Superior temporal gyrus (tissue), 1 donor: ENCODE results near the gene NDUFB2.
"Not testable (repeated sequence)": the region's sequence is repeated elsewhere in the genome, so short reads cannot be mapped to it uniquely, and the experiment has no call there.

Experiments
- DNase-seq: peaks from one replicate; pipeline ENCODE4 v3.0.0-alpha.2; 2016; ENCODE audit errors: extremely low spot score

The NDUFB2 gene

GRCh38 chr7:140689199-140690152 is 7.0 kb upstream of the NDUFB2 start:
- no peak for DNase-seq

DNA sequence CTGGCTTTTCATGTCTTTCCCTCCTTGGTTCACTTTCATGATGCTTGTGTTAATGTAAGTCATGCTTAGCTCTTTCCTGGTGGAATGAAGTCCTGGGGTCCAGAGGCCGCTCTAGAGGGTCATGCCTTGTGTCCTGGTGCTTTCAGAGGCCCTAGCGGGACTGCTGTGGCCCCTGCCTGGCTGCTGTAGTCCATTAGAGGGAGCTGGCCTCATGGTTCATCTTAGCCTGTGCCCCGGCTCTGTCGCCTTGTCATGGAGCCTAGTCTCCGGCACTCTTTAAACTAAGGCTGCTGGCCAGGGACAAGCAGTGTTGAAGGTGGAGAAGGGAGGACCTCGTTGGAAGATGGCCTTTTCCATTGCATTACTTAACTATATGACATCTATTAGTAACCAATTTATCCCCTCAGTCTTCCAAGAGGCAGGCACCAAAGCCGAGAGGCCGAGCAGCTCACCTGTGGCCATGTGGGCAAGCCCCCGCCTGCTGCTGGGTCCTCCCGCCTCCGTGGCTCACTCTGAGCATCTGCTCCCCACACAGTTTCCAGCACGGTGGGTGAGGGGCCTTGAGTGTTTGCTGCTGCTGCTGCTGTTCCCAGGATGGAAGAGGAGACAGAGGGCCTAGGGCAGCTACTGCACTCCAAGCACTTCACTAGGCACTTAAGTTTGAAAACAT is 5.0 kb upstream of the NDUFB2 start:
- DNase-seq, result no peak

DNA sequence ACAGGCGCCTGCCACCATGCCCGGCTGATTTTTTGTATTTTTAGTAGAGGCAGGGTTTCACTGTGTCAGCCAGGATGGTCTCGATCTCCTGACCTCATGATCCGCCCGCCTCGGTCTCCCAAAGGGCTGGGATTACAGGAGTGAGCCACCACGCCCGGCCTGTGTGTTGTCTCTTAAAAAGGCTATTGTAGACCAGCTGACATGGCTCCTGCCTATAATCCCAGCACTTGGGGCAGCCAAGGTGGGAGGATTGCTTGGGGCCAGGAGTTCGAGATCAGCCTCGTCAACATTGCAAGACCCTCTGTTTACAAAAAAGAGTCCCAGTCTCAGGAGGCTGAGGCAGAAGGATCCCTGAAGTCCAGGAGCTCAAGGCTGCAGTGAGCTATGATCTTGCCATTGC is 2.7 kb upstream of the NDUFB2 start:
- not testable (repeated sequence) for DNase-seq

- no peak for DNase-seq
These were observed 1.9 kb upstream of the NDUFB2 start for GRCh38 chr7:140694592-140694991.

- no peak for DNase-seq
These were observed 1.1 kb upstream of the NDUFB2 start for GRCh38 chr7:140695381-140695780.

GRCh38 chr7:140696024-140696679 is 356 bp upstream of the NDUFB2 start:
- peak; percentile 95 for DNase-seq

GRCh38 chr7:140697447-140698143 is 1.1 kb downstream of the NDUFB2 start:
- DNase-seq, result no peak

DNA sequence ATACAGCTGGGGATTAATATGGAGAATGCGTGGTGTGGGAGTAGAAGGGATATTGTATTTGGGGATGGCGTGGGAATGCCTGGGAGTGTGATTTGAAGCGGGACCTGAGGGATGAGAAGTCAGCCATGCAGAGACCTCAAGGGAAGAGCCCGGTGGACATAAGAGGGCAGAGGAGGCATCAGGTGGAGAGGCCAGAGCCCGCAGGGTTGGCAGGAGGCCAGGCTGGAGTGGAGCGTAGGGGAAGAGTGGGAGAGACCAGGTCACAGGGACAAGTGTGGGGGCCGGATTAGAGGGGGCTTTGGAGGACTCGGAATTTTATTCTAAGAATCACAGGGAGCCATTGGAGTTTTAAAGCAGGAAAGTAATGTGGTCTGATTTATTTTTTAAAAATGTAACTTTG is 2.0 kb downstream of the NDUFB2 start:
- no peak for DNase-seq

DNA sequence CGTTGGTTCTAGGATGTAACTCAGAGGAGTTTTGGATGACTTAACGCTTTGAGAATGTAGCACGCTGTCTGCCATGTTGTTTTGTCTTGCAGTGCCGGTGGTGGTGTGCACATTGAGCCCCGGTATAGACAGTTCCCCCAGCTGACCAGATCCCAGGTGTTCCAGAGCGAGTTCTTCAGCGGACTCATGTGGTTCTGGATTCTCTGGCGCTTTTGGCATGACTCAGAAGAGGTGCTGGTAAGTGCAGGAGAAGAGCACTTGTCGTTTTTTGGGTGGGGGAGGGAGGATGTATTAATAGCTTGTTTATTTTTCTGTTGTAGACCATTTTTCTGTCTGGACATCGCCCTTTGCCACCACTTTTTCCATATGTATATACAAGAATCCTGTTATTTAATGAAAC is 6.3 kb downstream of the NDUFB2 start:
- DNase-seq, result no peak

- DNase-seq, result no peak
These were observed 7.7 kb downstream of the NDUFB2 start for GRCh38 chr7:140704205-140704604.

DNA sequence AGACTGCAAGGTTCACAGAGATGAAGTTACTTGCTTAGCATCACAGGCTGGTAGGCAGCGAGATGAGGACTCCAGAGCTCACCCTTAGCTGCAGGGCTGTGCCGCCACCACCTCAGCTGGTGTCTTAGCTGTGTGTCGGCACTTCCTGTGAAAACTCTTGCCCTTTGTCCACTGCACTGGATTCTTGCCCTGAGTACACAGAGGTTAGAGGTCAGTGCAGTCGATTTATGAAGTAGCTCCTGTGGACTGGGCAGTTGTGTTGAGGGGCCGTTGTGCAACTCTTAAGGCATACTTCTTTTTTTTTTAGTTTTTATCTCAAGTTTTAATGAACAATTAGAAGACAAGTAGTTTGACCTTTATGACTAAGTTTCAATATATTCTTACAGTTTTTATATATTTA is 10.6 kb downstream of the NDUFB2 start:
- no peak for DNase-seq

- DNase-seq, result not testable (repeated sequence)
These were observed 12.3 kb downstream of the NDUFB2 start for GRCh38 chr7:140708764-140709163.

- not testable (repeated sequence) for DNase-seq
These were observed 15.9 kb downstream of the NDUFB2 start for GRCh38 chr7:140712392-140712791.

DNA sequence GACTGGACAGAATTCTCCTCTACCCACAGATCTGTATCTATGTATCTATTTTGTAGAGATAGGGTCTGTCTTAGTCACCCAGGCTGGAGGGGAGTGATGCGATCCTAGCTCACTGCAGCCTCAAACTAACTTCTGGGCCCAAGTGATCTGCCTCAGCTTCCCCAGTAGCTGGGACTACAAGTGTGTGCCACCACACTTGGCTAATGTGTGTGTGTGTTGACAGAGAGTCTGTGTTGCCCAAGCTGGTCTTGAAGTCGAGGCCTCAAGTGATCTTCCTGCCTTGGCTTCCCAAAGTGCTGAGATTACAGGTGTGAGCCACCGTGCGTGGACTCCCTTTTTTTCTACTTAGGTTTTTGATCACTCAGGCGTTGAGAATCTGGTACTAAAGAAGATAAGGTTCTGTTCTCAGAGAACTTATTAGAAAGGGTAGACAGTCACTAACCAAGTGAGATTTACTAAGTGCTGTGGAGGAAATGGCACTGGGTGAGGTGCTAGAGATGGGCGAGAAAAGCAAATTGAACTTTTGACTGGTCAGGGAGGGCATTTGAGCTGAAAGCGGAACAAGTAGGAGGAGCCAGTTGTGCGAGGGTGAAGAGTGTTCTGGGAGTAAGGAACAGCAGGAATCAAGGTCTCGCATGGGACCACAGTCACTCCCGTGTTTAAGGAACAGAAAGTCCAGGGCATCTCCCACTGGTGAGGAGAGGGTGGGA is 18.0 kb downstream of the NDUFB2 start:
- no peak for DNase-seq

GRCh38 chr7:140719721-140720120 is 23.2 kb downstream of the NDUFB2 start:
- DNase-seq, result no peak

GRCh38 chr7:140722254-140722653 is 25.7 kb downstream of the NDUFB2 start:
- DNase-seq, result no peak

- no peak for DNase-seq
These were observed 26.5 kb downstream of the NDUFB2 start for GRCh38 chr7:140723006-140723405.

GRCh38 chr7:140723574-140723973 is 27.1 kb downstream of the NDUFB2 start:
- DNase-seq, result no peak

DNA sequence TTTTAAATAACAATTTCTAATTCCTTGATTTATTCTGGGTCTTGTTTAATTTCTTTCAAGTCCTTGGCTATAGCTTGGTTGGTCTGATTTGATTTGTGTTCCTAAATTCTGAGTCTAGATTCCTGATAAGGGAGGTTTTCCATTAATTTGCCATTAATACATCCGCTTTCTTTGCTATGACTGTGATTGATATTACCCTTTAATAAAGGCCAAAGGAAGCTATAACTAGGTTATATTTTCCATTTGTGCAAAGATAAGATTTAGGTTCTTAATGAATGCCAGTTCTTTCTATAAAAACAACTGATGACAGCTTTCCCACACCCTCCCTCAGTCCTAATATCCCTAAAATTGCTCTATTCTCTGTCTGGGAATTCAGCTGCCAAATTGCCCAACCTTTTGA is 28.2 kb downstream of the NDUFB2 start:
- no peak for DNase-seq

GRCh38 chr7:140726281-140726680 is 29.8 kb downstream of the NDUFB2 start:
- DNase-seq, result peak; percentile 53

GRCh38 chr7:140732416-140732815 is 35.9 kb downstream of the NDUFB2 start:
- DNase-seq, result no peak
